IPS DF 4.7 (cell line): ENCODE results near the gene NXNL2.

Experiments used
- DNase-seq: peaks from one replicate; pipeline ENCODE4 v3.0.0-alpha.2; 2013; ENCODE audit warnings: low spot score; ENCODE audit errors: extremely low read depth

NXNL2 gene

DNA sequence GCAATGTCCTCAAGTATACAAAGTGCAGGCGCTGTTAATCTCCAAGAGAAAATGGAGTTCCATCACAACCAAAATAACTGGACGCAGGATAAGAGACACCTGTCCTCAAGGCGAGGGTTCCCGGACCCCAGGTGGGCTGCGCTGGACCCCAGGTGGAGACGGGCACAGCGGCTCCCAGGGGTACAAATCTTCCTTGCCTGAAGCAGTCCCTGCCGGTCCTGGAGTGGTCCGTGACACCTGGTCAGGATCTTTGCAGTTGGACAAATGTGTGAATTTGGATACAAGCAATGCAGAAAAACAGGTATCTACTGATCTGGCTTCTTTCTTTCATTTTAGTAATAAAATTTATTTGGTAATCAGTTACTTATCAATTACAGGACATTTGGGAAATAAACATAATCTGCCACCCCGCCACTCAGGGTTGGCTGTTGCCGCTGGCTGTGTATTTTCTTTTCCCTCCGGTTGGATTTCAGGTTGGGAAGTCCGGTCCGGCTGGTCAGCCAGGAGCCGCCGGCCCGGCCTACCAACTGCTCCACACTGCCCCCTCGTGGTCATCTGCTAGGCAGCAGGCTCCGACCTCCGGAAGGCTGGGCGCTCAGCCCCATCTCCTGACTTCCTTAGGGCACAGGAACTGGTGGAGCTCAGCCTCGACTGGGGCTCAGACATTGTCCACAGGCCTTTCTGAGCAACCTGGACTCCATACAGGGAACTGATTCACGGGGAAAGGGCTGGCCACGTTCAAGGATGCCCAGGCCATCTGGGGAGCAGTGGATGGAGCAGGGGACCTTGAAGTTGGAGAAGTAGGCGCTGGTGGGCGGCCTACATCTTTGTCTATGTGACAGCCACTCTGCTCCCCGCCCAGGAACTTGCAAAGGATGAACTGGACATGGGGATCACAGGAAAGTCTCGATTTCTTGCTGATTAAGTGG is 43.4 kb downstream of the NXNL2 start:
- DNase-seq: peak; percentile 44

DNA sequence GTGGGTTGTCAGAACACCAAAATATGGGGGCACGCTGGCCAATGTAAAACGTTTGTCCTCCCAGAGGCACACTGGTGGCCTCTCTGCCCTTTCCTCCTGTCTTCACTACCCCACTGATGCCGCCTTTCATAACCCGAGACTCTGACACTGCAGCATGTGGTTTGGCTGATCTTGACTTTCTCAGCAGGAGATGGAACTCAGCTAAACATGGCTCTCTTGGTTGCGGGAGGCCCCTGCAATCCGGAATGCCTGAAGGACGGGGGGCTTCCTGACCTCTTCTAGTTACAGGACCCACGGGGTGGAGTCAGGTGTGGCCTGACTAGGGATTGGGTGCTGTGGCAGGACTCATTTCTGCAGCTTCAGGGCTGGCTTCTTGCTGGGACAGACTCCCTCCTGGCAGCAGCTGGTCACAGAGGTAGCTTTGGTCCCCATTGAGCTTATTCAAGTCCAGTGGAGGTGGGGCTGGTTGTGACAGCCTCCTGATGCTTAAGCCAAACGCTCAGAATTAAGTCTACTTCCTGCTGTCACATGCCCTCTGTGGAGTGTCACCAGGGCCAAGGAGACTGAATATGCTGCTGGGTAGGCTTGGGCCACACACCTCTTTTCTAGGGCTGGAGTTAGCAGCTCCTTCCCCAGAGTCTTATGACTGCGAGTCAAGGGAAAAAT is 44.2 kb downstream of the NXNL2 start:
- no peak for DNase-seq

DNA sequence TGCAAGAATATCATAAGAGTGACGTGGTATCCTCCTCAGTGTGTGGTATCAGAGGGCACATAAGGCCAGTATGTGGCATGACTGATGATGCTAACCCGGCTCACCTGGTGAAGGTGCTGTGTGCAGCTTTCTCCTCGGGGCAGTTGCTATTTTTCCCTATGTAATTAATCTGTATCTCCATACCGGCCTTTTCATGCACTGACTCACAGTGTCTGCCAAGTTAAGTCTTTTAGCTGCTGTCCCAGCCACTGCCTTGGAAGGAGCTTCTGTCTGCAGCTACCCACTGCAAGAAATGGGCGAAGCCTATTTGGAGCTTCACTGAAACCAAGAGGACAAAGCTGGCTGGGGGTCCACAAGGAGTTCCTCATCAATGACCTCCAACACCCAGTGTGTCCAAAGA is 46.0 kb downstream of the NXNL2 start:
- no peak for DNase-seq

DNA sequence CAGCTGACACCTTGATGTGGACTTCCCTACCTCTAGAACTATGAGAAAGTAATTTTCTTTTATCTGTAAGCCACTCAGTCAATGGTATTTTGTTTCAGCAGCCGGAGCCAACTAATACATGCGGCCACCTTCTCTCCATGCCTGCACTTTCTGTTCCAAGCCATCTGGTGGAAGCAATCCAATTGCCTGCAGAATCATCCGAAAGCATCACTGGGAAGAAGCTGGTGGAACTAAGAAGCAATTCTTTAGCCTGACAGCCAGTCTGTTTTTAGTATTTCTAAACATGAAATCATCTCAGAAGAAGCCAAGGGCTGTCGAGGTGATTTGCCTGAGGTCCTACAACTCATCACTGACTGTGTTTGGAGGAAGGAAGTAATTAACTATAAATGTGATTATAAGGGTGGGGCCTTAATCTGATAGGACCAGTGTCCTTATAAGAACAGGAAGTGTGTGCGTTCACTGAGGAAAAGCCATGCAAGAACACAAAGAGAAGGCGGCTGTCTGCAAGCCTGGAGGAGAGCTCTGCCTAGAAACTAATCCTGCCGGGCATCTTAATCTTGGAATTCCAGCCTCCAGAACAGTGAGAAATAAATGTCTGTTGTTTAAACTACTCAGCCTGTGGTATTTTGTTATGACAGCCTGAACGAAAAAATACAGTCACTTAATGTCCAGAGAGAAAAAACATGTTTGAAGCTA is 49.1 kb downstream of the NXNL2 start:
- no peak for DNase-seq

DNA sequence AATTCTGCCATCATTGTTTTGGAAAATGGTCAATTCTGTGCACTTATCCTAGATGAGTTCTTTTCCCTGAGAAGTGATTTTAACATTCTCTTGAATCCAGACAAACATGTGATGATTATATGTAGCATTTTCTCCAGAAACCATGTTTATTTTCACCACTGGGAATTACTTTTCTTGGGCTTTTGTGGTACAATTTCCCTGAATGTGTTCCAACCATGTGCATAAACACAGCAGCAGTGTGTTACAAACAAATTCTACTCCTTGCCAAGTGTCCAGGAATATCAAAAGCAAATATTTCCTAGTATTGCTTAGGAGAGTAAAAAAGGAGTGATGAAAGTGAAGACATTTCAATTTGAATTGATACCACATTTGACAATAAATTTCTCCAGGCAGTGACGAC is 50.4 kb downstream of the NXNL2 start:
- no peak for DNase-seq

DNA sequence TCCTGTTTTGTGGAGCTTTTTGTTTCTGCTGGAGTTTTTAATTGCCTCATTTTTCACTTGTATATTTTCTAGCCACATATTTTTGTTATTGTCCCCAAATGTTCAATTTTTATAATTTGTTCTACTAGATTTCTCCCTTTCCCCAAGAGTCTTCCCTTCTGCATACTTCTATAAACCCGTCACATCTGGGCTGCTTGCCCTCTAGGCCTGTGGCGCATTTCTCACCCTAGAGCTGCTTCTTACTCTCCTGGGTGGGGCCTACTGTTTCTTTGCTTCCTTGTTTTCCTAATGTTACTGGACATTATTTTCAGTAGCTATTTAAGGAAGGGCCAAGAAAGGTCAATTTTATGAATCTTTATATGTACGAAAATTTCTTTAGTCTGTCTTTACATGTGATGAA is 51.5 kb downstream of the NXNL2 start:
- DNase-seq: no peak

DNA sequence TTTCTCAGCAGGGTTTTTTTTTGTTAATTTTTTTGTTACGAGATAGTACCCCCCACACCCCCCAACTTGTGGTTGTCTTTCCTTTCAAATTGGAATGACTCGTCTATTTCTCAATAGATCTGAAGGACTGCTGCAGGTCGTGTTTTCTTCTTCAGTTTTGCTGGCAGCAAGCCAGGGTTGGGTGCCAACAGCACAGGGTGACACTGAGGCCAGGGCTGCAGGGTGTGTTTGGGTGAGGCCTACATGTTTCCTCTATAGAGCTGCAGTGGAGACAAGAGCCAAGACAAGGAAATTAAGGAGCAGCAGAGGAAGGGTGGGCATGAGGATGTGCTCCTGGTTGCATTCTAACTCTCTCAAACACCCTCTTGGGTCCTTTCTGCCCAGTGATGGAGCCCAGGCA is 52.2 kb downstream of the NXNL2 start:
- DNase-seq: no peak

DNA sequence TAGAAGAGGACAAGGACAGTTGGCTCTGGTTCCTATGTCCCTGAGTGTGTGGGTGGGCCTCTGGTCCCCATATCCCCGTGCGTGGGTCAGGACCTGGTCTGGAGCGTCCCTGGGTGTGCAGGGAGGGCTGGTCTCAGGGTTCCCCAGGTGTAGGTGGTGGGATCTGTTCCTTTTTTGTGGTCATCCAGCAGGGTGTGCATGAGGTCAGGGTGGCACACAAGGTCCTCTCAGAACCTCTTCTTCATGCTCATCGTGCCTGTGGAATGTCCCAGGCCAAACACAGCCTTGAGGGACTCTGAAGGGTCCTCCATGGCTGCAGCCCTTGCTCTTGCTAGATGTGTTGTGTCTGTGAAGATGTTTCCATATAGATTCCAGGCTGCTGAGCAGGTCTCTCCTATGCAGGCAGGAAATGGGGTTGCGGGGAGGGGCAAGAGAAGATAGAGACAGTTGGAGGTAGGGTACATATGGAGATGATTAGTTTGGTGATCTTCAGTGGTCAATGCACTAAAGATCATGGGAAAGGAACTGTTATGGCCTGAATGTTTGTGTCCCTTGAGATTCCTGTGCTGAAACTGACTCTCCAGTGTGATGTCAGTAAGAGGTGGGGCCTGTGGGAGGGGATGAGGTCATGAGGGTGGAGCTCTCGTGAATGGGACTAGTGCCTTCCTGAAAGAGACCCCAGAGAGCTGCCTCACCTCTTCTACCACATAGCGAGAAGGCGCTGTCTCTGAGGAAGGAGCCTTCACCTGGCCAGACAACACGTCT is 53.1 kb downstream of the NXNL2 start:
- DNase-seq: no peak

DNA sequence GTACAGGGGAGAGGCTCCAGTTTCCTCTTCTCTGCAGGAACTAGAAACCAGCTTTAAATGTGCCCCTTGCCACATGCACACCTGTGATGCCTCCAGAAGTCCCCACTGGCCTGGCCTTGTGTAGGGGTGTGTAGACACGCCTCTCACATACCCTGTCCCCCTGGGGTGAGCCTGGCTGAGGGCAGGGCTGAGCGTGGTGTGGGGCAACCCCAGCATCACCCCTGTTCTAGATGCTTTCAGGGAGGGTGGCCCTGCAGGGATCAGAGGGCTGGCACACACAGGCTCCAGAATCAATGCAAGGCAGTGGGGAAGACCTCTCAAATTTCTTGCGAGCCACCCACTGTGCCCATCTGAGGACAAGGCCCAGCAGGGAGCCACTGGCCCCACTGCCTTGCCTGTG is 54.7 kb downstream of the NXNL2 start:
- no peak for DNase-seq

DNA sequence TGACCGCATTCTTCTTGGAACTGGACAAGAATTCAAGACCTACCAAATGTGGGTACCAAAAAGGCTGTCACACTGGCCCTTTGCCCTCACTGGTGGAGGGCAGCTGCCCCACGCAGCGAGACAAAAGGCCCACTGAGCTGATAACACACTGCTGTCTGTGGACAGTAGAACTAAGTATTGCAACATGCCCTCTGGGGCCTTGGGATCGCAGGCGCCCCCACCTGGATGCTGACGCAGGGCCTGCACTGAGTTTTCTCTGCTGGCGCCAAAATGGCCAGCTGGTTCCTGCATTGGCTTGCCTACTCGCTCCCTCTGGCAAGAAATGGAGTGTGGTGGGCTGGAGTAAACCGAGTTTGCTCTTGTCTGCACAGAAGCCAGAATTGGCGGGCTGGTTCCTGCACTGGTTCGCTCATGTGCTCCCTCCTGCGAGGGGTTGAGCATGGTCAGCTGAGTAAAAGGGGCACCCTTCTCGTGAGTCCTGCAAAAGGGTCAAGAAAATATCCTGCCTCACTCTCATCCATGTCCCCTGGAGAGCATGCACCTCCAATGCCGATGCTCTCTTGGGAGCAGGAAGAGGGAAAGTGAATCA is 55.7 kb downstream of the NXNL2 start:
- no peak for DNase-seq

DNA sequence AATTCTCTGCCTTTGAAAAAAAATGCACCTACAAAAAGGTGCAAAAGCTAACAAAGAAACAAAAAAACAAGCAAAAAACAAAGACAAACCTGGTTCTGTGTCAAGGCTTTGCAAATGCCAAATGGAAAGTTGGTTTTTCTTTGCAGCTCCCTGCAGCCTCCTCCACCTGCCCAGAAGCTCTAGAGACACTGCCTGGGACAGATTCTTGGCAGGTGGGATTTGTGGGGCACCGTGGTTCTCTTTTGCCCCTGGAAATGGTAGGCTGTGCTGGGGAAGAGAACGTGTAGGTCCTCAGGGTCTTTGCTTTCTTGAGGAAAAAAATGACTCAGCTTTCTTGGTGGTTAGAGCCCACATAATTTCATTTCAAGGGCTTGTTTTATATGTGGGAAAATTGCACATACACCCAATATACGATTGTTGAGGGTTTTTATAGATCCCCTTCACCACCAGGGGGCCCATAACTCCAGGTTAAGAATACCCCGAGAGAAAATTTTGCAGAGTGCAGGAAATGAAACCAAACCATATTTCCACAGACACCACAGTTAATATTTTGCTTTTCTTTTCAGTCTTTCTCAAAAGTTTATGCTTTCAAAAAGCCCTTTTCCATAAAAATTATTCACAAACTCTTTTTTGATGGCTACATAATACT is 58.7 kb downstream of the NXNL2 start:
- no peak for DNase-seq
